Caco-2 (cell line): Measurements from ENCODE around the gene MAP4K4. TPM values are rescaled to one million over a fixed set of nuclear protein-coding genes. Genes with fewer than 3 reads are reported as not detected.

ENCODE experiments used
- BruUV-seq: library from RNA; stranded (reverse); fragments of 400-500 nt; replicated peaks from 2 replicates; lab custom pipeline; 2021; lab: Mats Ljungman, UMichigan
- CTCF ChIA-PET: fragments of 300-600 bp; sonication (Branson Sonifier 250); formaldehyde crosslinking; loops from one replicate; lab custom pipeline; 2022; ENCODE audit warnings: antibody characterized with exemption; lab: Charles Lee
- POLR2A ChIA-PET: fragments of 300-600 bp; sonication (Branson Sonifier 250); formaldehyde crosslinking; loops from one replicate; lab custom pipeline; 2022; ENCODE audit warnings: antibody characterized with exemption; lab: Charles Lee
- DNase-seq, 2 experiments: peaks; one replicate each; pipeline versions ENCODE4 v3.0.0 to v3.0.0-alpha.2; 2020 to 2022
- H3K27me3 ChIP-seq: replicated peaks from 2 replicates; pipeline ENCODE4 v1.6.0; 2011; ENCODE audit warnings: low read length; ENCODE audit not compliant: control insufficient read depth, insufficient read depth
- H3K36me3 ChIP-seq: 2 replicates; pipeline ENCODE4 v1.5.1; 2011; ENCODE audit warnings: low read length; ENCODE audit not compliant: control insufficient read depth, insufficient read depth
- H3K4me1 ChIP-seq: fragments of 250-450 bp; sonication (Bioruptor Pico); 2 replicates; pipeline ENCODE4 v1.5.1; 2020; ENCODE audit warnings: mild to moderate bottlenecking
- H3K4me3 ChIP-seq: 2 replicates; pipeline ENCODE4 v1.5.1; 2011; ENCODE audit warnings: low read depth, mild to moderate bottlenecking, control low read depth, low read length
- H3K9me3 ChIP-seq: fragments of 250-450 bp; sonication (Bioruptor Pico); 2 replicates; pipeline ENCODE4 v1.5.1; 2020; ENCODE audit warnings: mild to moderate bottlenecking, moderate library complexity
- H3K27ac Mint-ChIP-seq: one replicate; pipeline ENCODE4 v1.8.0; 2022; ENCODE audit warnings: mixed read lengths; ENCODE audit not compliant: unreplicated experiment
- H3K27me3 Mint-ChIP-seq: one replicate; pipeline ENCODE4 v1.8.0; 2022; ENCODE audit warnings: mixed read lengths; ENCODE audit not compliant: insufficient read depth, unreplicated experiment
- H3K36me3 Mint-ChIP-seq: one replicate; pipeline ENCODE4 v1.8.0; 2022; ENCODE audit warnings: mild to moderate bottlenecking, mixed read lengths; ENCODE audit not compliant: insufficient read depth, unreplicated experiment
- H3K4me1 Mint-ChIP-seq: one replicate; pipeline ENCODE4 v1.8.0; 2022; ENCODE audit warnings: low read depth, mixed read lengths; ENCODE audit not compliant: unreplicated experiment
- H3K4me3 Mint-ChIP-seq: one replicate; pipeline ENCODE4 v1.8.0; 2022; ENCODE audit warnings: mild to moderate bottlenecking, moderate library complexity, mixed read lengths; ENCODE audit not compliant: unreplicated experiment
- H3K9me3 Mint-ChIP-seq: one replicate; pipeline ENCODE4 v1.8.0; 2022; ENCODE audit warnings: mixed read lengths; ENCODE audit not compliant: unreplicated experiment
- CTCF ChIP-seq, 2 experiments: fragments of 200-600 bp in 1 of 2; IDR thresholded peaks; 1 replicate in 1 of 2; 2 replicates in 1 of 2; pipeline versions ENCODE4 v1.5.1 to v1.8.0; 2011 to 2022; ENCODE audit warnings: antibody characterized with exemption in 1 of 2, control low read depth in 1 of 2, inconsistent platforms in 1 of 2, low read depth in 1 of 2, low read length in 1 of 2, mild to moderate bottlenecking in 1 of 2, moderate library complexity in 1 of 2; ENCODE audit not compliant: insufficient read depth in 1 of 2, severe bottlenecking in 1 of 2, unreplicated experiment in 1 of 2
- intact Hi-C: fragments of 100-400 bp; cut with micrococcal nuclease; formaldehyde crosslinking; loops from one replicate; pipeline ENCODE4 v1.10.0; 2022; ENCODE audit not compliant: unreplicated experiment
- total RNA-seq: library from RNA; stranded (reverse); gene quantifications from 2 replicates; pipeline ENCODE4 v1.2.3, GENCODE V29; 2022

Gene MAP4K4
- total RNA-seq, 1 experiment from 2014 or later: 257 TPM

- ChIA-PET CTCF (interaction anchor here (0.7 to 1.2 kb wide), 5 partner anchors 13 to 60 kb away, joined by 3 read pairs; no protein-coding TSS in a partner anchor), POLR2A (no interaction called here)
- Histone ChIP-seq H3K36me3 (no peaks in the 10 kb centered on the region; the same call in 1 of the 2 replicates), H3K4me1 (peaks cover 50% of the 10 kb centered on the region), H3K4me3 (no peak overlapping the region), H3K9me3 (no peaks in the 10 kb centered on the region), H3K27me3 (no peaks in the 10 kb centered on the region)
- DNase-seq: peak; percentile 67 to 70
- Mint-ChIP-seq H3K27ac (peak overlapping the region; percentile 72), H3K27me3 (no peaks in the 10 kb centered on the region), H3K36me3 (peaks cover 22% of the 10 kb centered on the region), H3K9me3 (peaks cover 10% of the 10 kb centered on the region), H3K4me3 (no peak overlapping the region), H3K4me1 (peaks cover 56% of the 10 kb centered on the region)
- no TSS peak for BruUV-seq
- peak; percentile 43 to 56 for TF ChIP-seq CTCF (IDR thresholded peaks at IDR 0.05; ENCODE audit: insufficient read depth in 1 of 2, low read depth in 1 of 2, low read length in 1 of 2, severe bottlenecking in 1 of 2, unreplicated experiment in 1 of 2)
- intact Hi-C loops: loop anchor here (1.0 to 2.0 kb wide), 3 partner anchors 8 to 252 kb away; no protein-coding TSS in a partner anchor
Observed at GRCh38 chr2:101770726-101771125, 73.2 kb downstream of the MAP4K4 start.

- Mint-ChIP-seq H3K4me1 (peaks cover 56% of the 10 kb centered on the region), H3K27me3 (no peaks in the 10 kb centered on the region), H3K9me3 (peaks cover 10% of the 10 kb centered on the region), H3K36me3 (peaks cover 26% of the 10 kb centered on the region), H3K4me3 (no peak overlapping the region), H3K27ac (peak overlapping the region; percentile 72)
- H3K4me1 ChIP-seq: peaks cover 46% of the 10 kb centered on the region
- ChIA-PET POLR2A (no interaction called here), CTCF (interaction anchor here (0.7 to 0.8 kb wide), 3 partner anchors 26 to 60 kb away, joined by 3 read pairs; no protein-coding TSS in a partner anchor)
- no peaks in the 10 kb centered on the region for H3K27me3 ChIP-seq
- H3K4me3 ChIP-seq: no peak overlapping the region
- intact Hi-C loops: loop anchor here (2.0 kb wide), 1 partner anchor 253 kb away; no protein-coding TSS in a partner anchor
- no peaks in the 10 kb centered on the region; the same call in 1 of the 2 replicates for H3K36me3 ChIP-seq
- TF ChIP-seq CTCF (IDR thresholded peaks at IDR 0.05; ENCODE audit: insufficient read depth in 1 of 2, low read depth in 1 of 2, low read length in 1 of 2, severe bottlenecking in 1 of 2, unreplicated experiment in 1 of 2): no peak
- BruUV-seq: no TSS peak
- H3K9me3 ChIP-seq: no peaks in the 10 kb centered on the region
- DNase-seq: no peak
Observed at GRCh38 chr2:101771227-101771902, 73.9 kb downstream of the MAP4K4 start.

- no TSS peak for BruUV-seq
- no peaks in the 10 kb centered on the region for H3K27me3 ChIP-seq
- peaks cover 55% of the 10 kb centered on the region for H3K4me1 Mint-ChIP-seq
- CTCF ChIA-PET: no interaction called here
- peaks cover 10% of the 10 kb centered on the region for H3K9me3 Mint-ChIP-seq
- DNase-seq: no peak
- POLR2A ChIA-PET: no interaction called here
- intact Hi-C loops: loop anchor here (2.0 kb wide), 1 partner anchor 253 kb away; no protein-coding TSS in a partner anchor
- no peaks in the 10 kb centered on the region for H3K27me3 Mint-ChIP-seq
- no peak overlapping the region for H3K4me3 Mint-ChIP-seq
- TF ChIP-seq CTCF (IDR thresholded peaks at IDR 0.05; ENCODE audit: insufficient read depth in 1 of 2, low read depth in 1 of 2, low read length in 1 of 2, severe bottlenecking in 1 of 2, unreplicated experiment in 1 of 2): no peak
- no peaks in the 10 kb centered on the region; the same call in 1 of the 2 replicates for H3K36me3 ChIP-seq
- H3K27ac Mint-ChIP-seq: peak overlapping the region; percentile 72
- no peaks in the 10 kb centered on the region for H3K9me3 ChIP-seq
- peaks cover 26% of the 10 kb centered on the region for H3K36me3 Mint-ChIP-seq
- peaks cover 41% of the 10 kb centered on the region for H3K4me1 ChIP-seq
- no peak overlapping the region for H3K4me3 ChIP-seq
Observed at GRCh38 chr2:101771910-101772321, 74.4 kb downstream of the MAP4K4 start.
